Retinal pigment epithelial cell (primary cell): Measurements from ENCODE around the gene FRMD4A.

Source experiments
- DNase-seq: peaks from one replicate; pipeline ENCODE4 v3.0.0-alpha.2; 2010; ENCODE audit warnings: low read depth
- H3K4me3 ChIP-seq: 2 replicates; pipeline ENCODE4 v1.5.1; 2011; ENCODE audit warnings: mild to moderate bottlenecking, low read length, control low read depth, moderate library complexity
- CTCF ChIP-seq: conservative IDR thresholded peaks from 2 replicates; pipeline ENCODE4 v1.5.1; 2011; ENCODE audit warnings: low read depth, low read length, control low read depth, inconsistent platforms

Gene FRMD4A

GRCh38 chr10:13654118-13654830, 676.5 kb downstream of the FRMD4A start:
- no peak for DNase-seq
- no peak for TF ChIP-seq CTCF
- H3K4me3 ChIP-seq = no peak overlapping the region

DNA sequence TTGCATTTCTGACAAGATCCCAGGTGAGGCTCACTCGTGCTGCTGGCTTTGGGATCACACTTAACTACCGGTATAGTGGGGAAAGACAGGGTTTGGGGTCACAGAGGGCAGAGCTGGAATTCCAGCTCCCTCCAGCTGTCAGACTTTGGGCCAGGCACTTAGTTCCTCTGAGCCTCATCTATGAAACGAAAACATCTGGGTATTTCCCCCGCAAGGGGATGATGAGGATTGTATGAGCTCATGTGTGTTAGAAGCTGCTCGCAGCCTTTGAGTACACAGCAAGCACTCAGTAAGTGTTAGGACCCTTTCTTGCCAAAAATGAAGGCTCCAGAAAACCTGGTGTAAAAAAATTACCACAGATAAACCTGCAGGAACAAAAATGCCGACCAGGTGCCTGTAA, 677.9 kb downstream of the FRMD4A start:
- H3K4me3 ChIP-seq = no peak overlapping the region
- no peak for TF ChIP-seq CTCF
- DNase-seq = no peak

- TF ChIP-seq CTCF = no peak
- no peak for DNase-seq
Observed at GRCh38 chr10:13651969-13652720, 678.6 kb downstream of the FRMD4A start.

GRCh38 chr10:13650961-13651360, 679.8 kb downstream of the FRMD4A start:
- TF ChIP-seq CTCF = no peak
- no peak overlapping the region for H3K4me3 ChIP-seq

More at GRCh38 chr10:13651969-13652720, 678.6 kb downstream of the FRMD4A start:
- H3K4me3 ChIP-seq = no peak overlapping the region

GRCh38 chr10:13649844-13650520, 680.7 kb downstream of the FRMD4A start:
- H3K4me3 ChIP-seq = no peak overlapping the region
- DNase-seq = no peak
- no peak for TF ChIP-seq CTCF

More at GRCh38 chr10:13650961-13651360, 679.8 kb downstream of the FRMD4A start:
- no peak for DNase-seq

GRCh38 chr10:13648425-13648824, 682.3 kb downstream of the FRMD4A start:
- no peak overlapping the region for H3K4me3 ChIP-seq
- no peak for TF ChIP-seq CTCF
- no peak for DNase-seq
